Immature natural killer cell (primary cell): Measurements from ENCODE around the gene MAGI1. TPM values are rescaled to one million over a fixed set of nuclear protein-coding genes. Genes with fewer than 3 reads are reported as not detected.
"Not testable (repeated sequence)": the region's sequence is repeated elsewhere in the genome, so short reads cannot be mapped to it uniquely, and the experiment has no call there.

Experiments used
- DNase-seq, 3 donors: peaks; one replicate each; pipeline ENCODE4 v3.0.0; 2022; ENCODE audit warnings: mixed read lengths in 1 of 3
- H3K27ac Mint-ChIP-seq, 6 donors: one replicate each; pipeline ENCODE4 v1.8.0; 2020; ENCODE audit warnings: mixed read lengths in 6 of 6, mild to moderate bottlenecking in 5 of 6, inconsistent platforms in 4 of 6, moderate library complexity in 3 of 6
- H3K27me3 Mint-ChIP-seq, 3 donors: one replicate each; pipeline ENCODE4 v1.8.0; 2020 to 2021; ENCODE audit warnings: low read depth in 3 of 3, mild to moderate bottlenecking in 3 of 3, mixed read lengths in 3 of 3, moderate library complexity in 3 of 3, inconsistent platforms in 1 of 3
- H3K36me3 Mint-ChIP-seq, 3 donors: one replicate each; pipeline ENCODE4 v1.8.0; 2020; ENCODE audit warnings: mixed read lengths in 3 of 3, inconsistent platforms in 2 of 3, mild to moderate bottlenecking in 2 of 3
- H3K4me1 Mint-ChIP-seq, 2 donors: one replicate each; pipeline ENCODE4 v1.8.0; 2020; ENCODE audit warnings: inconsistent platforms in 2 of 2, mild to moderate bottlenecking in 2 of 2, mixed read lengths in 2 of 2, moderate library complexity in 1 of 2
- H3K4me3 Mint-ChIP-seq, 5 donors: one replicate each; pipeline ENCODE4 v1.8.0; 2020; ENCODE audit warnings: mild to moderate bottlenecking in 5 of 5, mixed read lengths in 5 of 5, inconsistent platforms in 3 of 5, moderate library complexity in 3 of 5
- H3K9me3 Mint-ChIP-seq, 6 donors: one replicate each; pipeline ENCODE4 v1.8.0; 2020; ENCODE audit warnings: mild to moderate bottlenecking in 6 of 6, mixed read lengths in 6 of 6, inconsistent platforms in 4 of 6, moderate library complexity in 3 of 6
- polyA plus RNA-seq, 3 donors: library from polyadenylated mRNA; unstranded; fragments of 300-500 nt; fragmentation: Illumina TruSeq; gene quantifications; one replicate each; pipeline ENCODE4 v1.2.3, GENCODE V29; 2021

The MAGI1 gene
- polyA plus RNA-seq, 3 donors from 2014 or later = not detected

DNA sequence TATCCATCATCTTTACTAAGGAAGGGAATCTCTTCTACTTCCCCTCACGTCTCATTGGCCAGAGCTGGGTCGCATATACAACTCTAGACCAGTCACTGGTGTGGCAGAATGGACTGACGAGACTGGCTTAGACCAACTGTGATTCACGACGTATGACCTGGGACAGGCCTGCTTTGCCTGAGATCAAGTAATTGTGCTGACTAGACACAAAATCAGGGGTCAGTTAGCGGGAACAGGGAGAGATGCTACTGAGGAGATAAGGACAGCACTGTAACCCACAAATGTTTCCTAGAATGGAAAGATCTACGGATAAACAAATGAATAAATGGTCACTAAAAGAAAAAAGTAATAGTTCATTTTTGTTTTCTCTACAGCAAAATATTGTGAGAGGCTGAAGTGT is 308.3 kb downstream of the MAGI1 start:
- H3K27me3 Mint-ChIP-seq = peaks cover 0 to 2% (median 0%) of the 10 kb centered on the region in 3 donors
- H3K36me3 Mint-ChIP-seq = no peaks in the 10 kb centered on the region
- no peak for DNase-seq
- no peak overlapping the region for H3K4me3 Mint-ChIP-seq
- H3K27ac Mint-ChIP-seq = no peak overlapping the region
- peaks cover 0 to 5% (median 0%) of the 10 kb centered on the region in 6 donors for H3K9me3 Mint-ChIP-seq
- no peaks in the 10 kb centered on the region for H3K4me1 Mint-ChIP-seq

GRCh38 chr3:65729973-65730372 is 308.7 kb downstream of the MAGI1 start:
- H3K4me1 Mint-ChIP-seq = no peaks in the 10 kb centered on the region
- H3K36me3 Mint-ChIP-seq = no peaks in the 10 kb centered on the region

DNA sequence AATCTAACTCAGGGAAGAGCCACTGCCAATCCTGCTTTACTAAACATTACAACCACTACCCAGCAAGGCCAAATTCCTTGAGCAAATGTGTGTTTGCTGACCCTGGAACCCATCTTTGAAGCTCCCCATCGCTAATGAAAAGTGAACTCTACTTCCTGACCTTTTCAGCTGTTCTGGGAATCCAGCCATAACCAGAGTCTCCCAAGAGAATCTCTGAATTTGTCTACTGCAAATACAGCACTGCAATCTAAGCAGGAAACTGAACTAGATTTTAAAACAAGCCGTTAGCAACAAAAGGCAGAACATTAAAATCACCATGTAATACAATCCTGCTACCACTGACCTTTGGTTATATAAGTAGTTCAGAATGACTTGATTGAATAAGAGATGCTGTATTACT is 309.2 kb downstream of the MAGI1 start:
- Mint-ChIP-seq H3K27ac (no peak overlapping the region), H3K4me1 (no peaks in the 10 kb centered on the region), H3K4me3 (no peak overlapping the region), H3K36me3 (no peaks in the 10 kb centered on the region), H3K27me3 (peaks cover 0 to 2% (median 0%) of the 10 kb centered on the region in 3 donors), H3K9me3 (peaks cover 0 to 6% (median 0%) of the 10 kb centered on the region in 6 donors)
- DNase-seq = no peak

More at GRCh38 chr3:65729973-65730372, 308.7 kb downstream of the MAGI1 start:
- Mint-ChIP-seq H3K27ac (no peak overlapping the region), H3K9me3 (peaks cover 0 to 5% (median 0%) of the 10 kb centered on the region in 6 donors), H3K4me3 (no peak overlapping the region), H3K27me3 (peaks cover 0 to 2% (median 0%) of the 10 kb centered on the region in 3 donors)
- no peak for DNase-seq

DNA sequence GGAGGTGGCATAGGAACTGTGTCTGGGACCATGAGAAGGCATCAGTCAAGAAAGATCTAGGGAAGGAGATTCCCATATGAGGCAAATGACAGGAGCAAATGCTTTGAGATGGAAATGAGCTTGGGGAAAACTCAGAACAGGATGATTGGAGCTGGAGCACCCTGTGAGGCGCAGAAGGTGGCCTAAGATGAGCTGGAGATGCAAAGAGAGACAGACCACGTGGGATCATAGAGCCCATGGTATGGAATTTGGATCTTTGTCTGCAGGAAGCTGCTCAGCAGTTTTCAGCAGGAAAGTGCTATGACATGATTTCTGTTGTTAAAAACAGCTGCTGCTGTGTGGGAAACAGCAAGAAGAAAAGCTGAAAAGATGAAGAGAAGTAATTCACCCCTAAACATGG is 310.6 kb downstream of the MAGI1 start:
- H3K27ac Mint-ChIP-seq = no peak overlapping the region
- no peak for DNase-seq

GRCh38 chr3:65723985-65724384 is 314.7 kb downstream of the MAGI1 start:
- no peak overlapping the region for H3K4me3 Mint-ChIP-seq
- peaks cover 0 to 12% (median 0%) of the 10 kb centered on the region in 6 donors for H3K9me3 Mint-ChIP-seq
- H3K36me3 Mint-ChIP-seq = no peaks in the 10 kb centered on the region
- no peak overlapping the region for H3K27ac Mint-ChIP-seq
- peaks cover 0 to 2% (median 2%) of the 10 kb centered on the region in 3 donors for H3K27me3 Mint-ChIP-seq
- H3K4me1 Mint-ChIP-seq = no peaks in the 10 kb centered on the region
- DNase-seq = no peak

More for the DNA sequence above, 310.6 kb downstream of the MAGI1 start:
- Mint-ChIP-seq H3K9me3 (peaks cover 0 to 10% (median 0%) of the 10 kb centered on the region in 6 donors), H3K4me3 (no peak overlapping the region), H3K27me3 (no peaks in the 10 kb centered on the region), H3K36me3 (no peaks in the 10 kb centered on the region), H3K4me1 (no peaks in the 10 kb centered on the region)

GRCh38 chr3:65723011-65723410 is 315.7 kb downstream of the MAGI1 start:
- no peaks in the 10 kb centered on the region for H3K4me1 Mint-ChIP-seq
- no peak overlapping the region for H3K27ac Mint-ChIP-seq
- no peak for DNase-seq
- H3K27me3 Mint-ChIP-seq = peaks cover 0 to 2% (median 2%) of the 10 kb centered on the region in 3 donors
- peaks cover 0 to 13% (median 0%) of the 10 kb centered on the region in 6 donors for H3K9me3 Mint-ChIP-seq
- H3K36me3 Mint-ChIP-seq = no peaks in the 10 kb centered on the region
- H3K4me3 Mint-ChIP-seq = no peak overlapping the region

DNA sequence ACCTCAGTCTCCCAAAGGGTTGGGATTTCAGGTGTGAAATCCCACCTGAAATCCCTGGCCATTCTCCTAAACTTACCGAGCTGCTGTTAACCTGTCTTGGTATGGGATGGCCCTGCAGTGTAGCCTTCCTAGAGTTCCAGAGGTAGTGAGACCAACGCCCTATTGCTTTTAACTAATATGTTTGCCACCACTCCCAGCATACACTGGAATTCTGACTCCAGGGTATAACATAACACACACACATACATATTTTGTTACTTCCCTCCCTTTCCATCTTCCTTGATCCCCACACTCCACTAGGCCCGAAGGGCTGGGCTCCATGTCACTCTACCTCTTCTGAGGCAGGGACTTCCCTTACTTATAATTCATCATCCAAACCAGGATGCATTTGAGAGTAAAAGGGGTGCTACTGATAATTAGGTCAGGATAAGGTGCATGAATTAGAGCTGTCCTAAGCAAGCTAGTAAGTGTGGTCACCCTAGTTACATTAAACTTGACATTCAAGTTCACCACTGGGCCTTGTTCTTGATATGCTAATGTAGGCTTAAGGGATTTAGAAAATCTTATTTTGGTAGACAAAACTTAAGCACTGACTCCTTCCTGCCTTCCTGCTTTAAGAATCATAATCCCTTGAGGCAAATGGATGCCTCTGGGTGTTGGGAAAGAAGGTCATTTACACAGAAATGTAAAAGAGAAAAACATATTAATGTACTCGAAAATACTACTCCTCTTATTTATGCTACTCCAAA is 317.6 kb downstream of the MAGI1 start:
- H3K4me3 Mint-ChIP-seq = no peak overlapping the region
- H3K4me1 Mint-ChIP-seq = no peaks in the 10 kb centered on the region
- no peak for DNase-seq
- H3K27ac Mint-ChIP-seq = no peak overlapping the region
- peaks cover 0 to 9% (median 0%) of the 10 kb centered on the region in 6 donors for H3K9me3 Mint-ChIP-seq
- no peaks in the 10 kb centered on the region for H3K36me3 Mint-ChIP-seq
- peaks cover 0 to 2% (median 2%) of the 10 kb centered on the region in 3 donors for H3K27me3 Mint-ChIP-seq

DNA sequence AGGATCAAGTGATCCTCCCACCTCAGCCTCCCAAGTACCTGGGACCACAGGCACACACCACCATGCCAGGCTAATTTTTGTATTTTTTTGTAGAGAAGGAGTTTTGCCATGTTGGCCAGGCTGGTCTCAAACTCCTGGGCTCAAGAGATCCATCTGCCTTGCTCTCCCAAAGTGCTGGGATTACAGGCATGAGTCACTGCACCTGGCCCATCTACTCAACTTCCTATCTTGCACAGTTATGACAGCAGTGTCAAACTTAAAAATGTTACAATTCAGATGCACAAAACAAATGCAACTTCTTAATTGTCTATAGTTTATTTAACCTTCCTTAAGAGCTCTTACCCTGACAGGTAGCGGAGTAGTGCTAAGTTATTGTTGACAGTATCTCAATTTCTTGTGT is 319.1 kb downstream of the MAGI1 start:
- not testable (repeated sequence) for H3K4me1 Mint-ChIP-seq, H3K9me3 Mint-ChIP-seq, H3K4me3 Mint-ChIP-seq, H3K27me3 Mint-ChIP-seq, H3K27ac Mint-ChIP-seq, H3K36me3 Mint-ChIP-seq, DNase-seq

- no peak overlapping the region for H3K4me3 Mint-ChIP-seq
- no peaks in the 10 kb centered on the region for H3K4me1 Mint-ChIP-seq
- H3K27ac Mint-ChIP-seq = no peak overlapping the region
- no peaks in the 10 kb centered on the region for H3K36me3 Mint-ChIP-seq
- peaks cover 0 to 2% (median 2%) of the 10 kb centered on the region in 3 donors for H3K27me3 Mint-ChIP-seq
- peaks cover 0 to 8% (median under 1%) of the 10 kb centered on the region in 6 donors for H3K9me3 Mint-ChIP-seq
- DNase-seq = no peak
These were observed 320.9 kb downstream of the MAGI1 start for GRCh38 chr3:65717676-65718346.

GRCh38 chr3:65716071-65716751 is 322.5 kb downstream of the MAGI1 start:
- no peak for DNase-seq
- Mint-ChIP-seq H3K9me3 (peaks cover 0 to 8% (median 2%) of the 10 kb centered on the region in 6 donors), H3K4me1 (no peaks in the 10 kb centered on the region), H3K4me3 (no peak overlapping the region), H3K27ac (no peak overlapping the region), H3K36me3 (no peaks in the 10 kb centered on the region), H3K27me3 (peaks cover 0 to 4% (median 2%) of the 10 kb centered on the region in 3 donors)

DNA sequence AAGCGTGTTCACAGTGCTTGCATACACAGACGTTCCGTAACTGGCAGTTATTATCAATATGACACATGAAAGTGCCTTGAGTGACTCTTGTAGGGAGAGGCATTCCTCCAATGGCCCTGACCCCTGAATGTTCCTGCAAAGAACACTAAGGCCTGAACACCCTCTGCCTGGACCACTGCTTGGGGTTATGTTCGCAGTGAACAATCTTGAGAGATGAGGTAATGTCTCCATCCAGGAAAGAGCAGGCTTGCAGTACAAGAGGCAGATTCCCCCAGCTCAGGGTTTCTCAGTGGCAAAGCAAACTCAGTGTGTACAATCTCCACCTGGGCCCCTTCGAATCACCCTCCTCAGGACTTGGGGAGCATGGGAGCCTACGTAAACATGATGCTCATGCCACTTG is 324.6 kb downstream of the MAGI1 start:
- Mint-ChIP-seq H3K9me3 (peaks cover 0 to 8% (median 2%) of the 10 kb centered on the region in 6 donors), H3K27ac (no peak overlapping the region), H3K36me3 (no peaks in the 10 kb centered on the region), H3K4me1 (no peaks in the 10 kb centered on the region), H3K4me3 (no peak overlapping the region), H3K27me3 (peaks cover 0 to 2% (median 0%) of the 10 kb centered on the region in 3 donors)
- no peak for DNase-seq

GRCh38 chr3:65713016-65713415 is 325.7 kb downstream of the MAGI1 start:
- no peaks in the 10 kb centered on the region for H3K4me1 Mint-ChIP-seq
- H3K27me3 Mint-ChIP-seq = peaks cover 0 to 2% (median 0%) of the 10 kb centered on the region in 3 donors
- no peak overlapping the region for H3K4me3 Mint-ChIP-seq
- no peaks in the 10 kb centered on the region for H3K36me3 Mint-ChIP-seq
- H3K27ac Mint-ChIP-seq = no peak overlapping the region
- H3K9me3 Mint-ChIP-seq = peaks cover 0 to 8% (median 2%) of the 10 kb centered on the region in 6 donors
- no peak for DNase-seq

- Mint-ChIP-seq H3K4me1 (no peaks in the 10 kb centered on the region), H3K9me3 (peaks cover 0 to 8% (median 2%) of the 10 kb centered on the region in 6 donors), H3K27ac (no peak overlapping the region), H3K27me3 (peaks cover 0 to 2% (median 0%) of the 10 kb centered on the region in 3 donors), H3K36me3 (no peaks in the 10 kb centered on the region), H3K4me3 (no peak overlapping the region)
- no peak for DNase-seq
These were observed 326.6 kb downstream of the MAGI1 start for GRCh38 chr3:65712140-65712539.
